ENCODE measurements around the gene GRXCR2. TPM values are rescaled to one million over a fixed set of nuclear protein-coding genes. Genes with fewer than 3 reads are reported as not detected.
A peak's percentile ranks its signal among the peaks of the same experiment; 100 is the strongest.
"Not testable (repeated sequence)": the region's sequence is repeated elsewhere in the genome, so short reads cannot be mapped to it uniquely, and the experiment has no call there.

Gene GRXCR2
- total RNA-seq, 1 donor from 2014 or later, result not detected

- FAIRE-seq, result no peak
- DNase-seq (ENCODE audit: low spot score in 2 of 2), result no peak
These were observed 32.2 kb downstream of the GRXCR2 start for GRCh38 chr5:145840458-145841132.

- no peak for DNase-seq (ENCODE audit: low spot score in 2 of 2)
These were observed 34.5 kb downstream of the GRXCR2 start for GRCh38 chr5:145838276-145838675.

GRCh38 chr5:145836241-145836640 lies 36.6 kb downstream of the GRXCR2 start:
- not testable (repeated sequence) for FAIRE-seq; DNase-seq (ENCODE audit: low spot score in 2 of 2)

More at GRCh38 chr5:145838276-145838675, 34.5 kb downstream of the GRXCR2 start:
- FAIRE-seq, result no peak

GRCh38 chr5:145835848-145836239 lies 37.0 kb downstream of the GRXCR2 start:
- no peak for FAIRE-seq
- no peak for DNase-seq (ENCODE audit: low spot score in 2 of 2)

GRCh38 chr5:145834917-145835847 lies 37.6 kb downstream of the GRXCR2 start, which contains the start of gene PRELID2:
Gene PRELID2 (minus strand): TSS chr5:145835342. CDS start chr5:145835251, 91 bp downstream.
- no peak for FAIRE-seq
- DNase-seq (ENCODE audit: low spot score in 2 of 2), result peak; percentile 74 to 75

- no peak for FAIRE-seq
- DNase-seq (ENCODE audit: low spot score in 2 of 2), result no peak
These were observed 38.3 kb downstream of the GRXCR2 start for GRCh38 chr5:145834554-145834916.

- FAIRE-seq (no peak), DNase-seq (ENCODE audit: low spot score in 2 of 2) (no peak)
These were observed 39.1 kb downstream of the GRXCR2 start for GRCh38 chr5:145833631-145834200.

- DNase-seq (ENCODE audit: low spot score in 2 of 2) (no peak), FAIRE-seq (no peak)
These were observed 42.2 kb downstream of the GRXCR2 start for GRCh38 chr5:145830594-145830993.

GRCh38 chr5:145829708-145830361 lies 43.0 kb downstream of the GRXCR2 start:
- DNase-seq (ENCODE audit: low spot score in 2 of 2) (no peak), FAIRE-seq (no peak)

- FAIRE-seq (no peak), DNase-seq (ENCODE audit: low spot score in 2 of 2) (no peak)
These were observed 45.7 kb downstream of the GRXCR2 start for GRCh38 chr5:145826895-145827674.

- DNase-seq (ENCODE audit: low spot score in 2 of 2) (no peak), FAIRE-seq (no peak)
These were observed 47.0 kb downstream of the GRXCR2 start for GRCh38 chr5:145825751-145826180.

GRCh38 chr5:145824040-145824439 lies 48.8 kb downstream of the GRXCR2 start:
- DNase-seq (ENCODE audit: low spot score in 2 of 2), result no peak
- FAIRE-seq, result no peak

- no peak for DNase-seq (ENCODE audit: low spot score in 2 of 2)
- FAIRE-seq, result no peak
These were observed 54.2 kb downstream of the GRXCR2 start for GRCh38 chr5:145818604-145819003.

- DNase-seq (ENCODE audit: low spot score in 2 of 2) (no peak), FAIRE-seq (no peak)
These were observed 59.9 kb downstream of the GRXCR2 start for GRCh38 chr5:145812877-145813276.

GRCh38 chr5:145811834-145812625 lies 60.8 kb downstream of the GRXCR2 start:
- FAIRE-seq (peak; percentile 43), DNase-seq (ENCODE audit: low spot score in 2 of 2) (peak in 1 of 2 donors; percentile 15)
